Activated CD8-positive, alpha-beta memory T cell treated with anti-CD3 and anti-CD28 coated beads, Interleukin-2, amount 50 U/mL, for 4 hours (primary cell): ENCODE measurements around the gene SLC35F1.

Experiments
- DNase-seq: peaks from one replicate; pipeline ENCODE4 v3.0.0-alpha.2; 2020

SLC35F1 gene

GRCh38 chr6:118318648-118319047, 411.6 kb downstream of the SLC35F1 start:
- no peak for DNase-seq

- no peak for DNase-seq
Measured at GRCh38 chr6:118319416-118319815, 412.4 kb downstream of the SLC35F1 start.

- no peak for DNase-seq
Measured at GRCh38 chr6:118319894-118320649, 413.0 kb downstream of the SLC35F1 start.

GRCh38 chr6:118320652-118321051, 413.6 kb downstream of the SLC35F1 start:
- DNase-seq = no peak

GRCh38 chr6:118324116-118324515, 417.1 kb downstream of the SLC35F1 start:
- DNase-seq = no peak

- DNase-seq = no peak
Measured at GRCh38 chr6:118325220-118325860, 418.3 kb downstream of the SLC35F1 start.

- DNase-seq = no peak
Measured at GRCh38 chr6:118326712-118327111, 419.6 kb downstream of the SLC35F1 start.

- DNase-seq = no peak
Measured at GRCh38 chr6:118327237-118327636, 420.2 kb downstream of the SLC35F1 start.

- no peak for DNase-seq
Measured at GRCh38 chr6:118333772-118334171, 426.7 kb downstream of the SLC35F1 start.

- DNase-seq = no peak
Measured at GRCh38 chr6:118334634-118335033, 427.6 kb downstream of the SLC35F1 start.

- DNase-seq = no peak
Measured at GRCh38 chr6:118335325-118335816, 428.3 kb downstream of the SLC35F1 start.

- DNase-seq = no peak
Measured at GRCh38 chr6:118344014-118344670, 437.1 kb downstream of the SLC35F1 start.

- no peak for DNase-seq
Measured at GRCh38 chr6:118350881-118351430, 443.9 kb downstream of the SLC35F1 start.

GRCh38 chr6:118353564-118353963, 446.5 kb downstream of the SLC35F1 start:
- DNase-seq = no peak

GRCh38 chr6:118354641-118355040, 447.6 kb downstream of the SLC35F1 start:
- DNase-seq = no peak

GRCh38 chr6:118356054-118356453, 449.0 kb downstream of the SLC35F1 start:
- DNase-seq = no peak

GRCh38 chr6:118356686-118357085, 449.6 kb downstream of the SLC35F1 start:
- no peak for DNase-seq
